Spleen (tissue), 11 donors: ENCODE results near the gene SERPINA10. TPM values are rescaled to one million over a fixed set of nuclear protein-coding genes. Genes with fewer than 3 reads are reported as not detected.

ENCODE experiments used
- DNase-seq: peaks from one replicate; pipeline ENCODE4 v3.0.0-alpha.2; 2020
- H3K27ac ChIP-seq, 8 donors: fragments of 200-600 bp; sonication (generic) in 7 of 8; 1 replicate in 4 of 8; 2 replicates in 4 of 8; pipeline versions ENCODE4 v1.5.0 to v1.8.0; 2016 to 2021; ENCODE audit warnings: inconsistent platforms in 4 of 8, mild to moderate bottlenecking in 4 of 8, moderate library complexity in 1 of 8
- H3K27me3 ChIP-seq, 7 donors: fragments of 200-600 bp; sonication (generic) in 6 of 7; replicated peaks in 1 of 7; 1 replicate in 4 of 7; 2 replicates in 3 of 7; pipeline versions ENCODE4 v1.5.0 to v1.8.0; 2016 to 2021; ENCODE audit warnings: inconsistent platforms in 3 of 7, mild to moderate bottlenecking in 1 of 7
- H3K36me3 ChIP-seq, 6 donors: fragments of 200-600 bp; sonication (generic) in 5 of 6; 1 replicate in 4 of 6; 2 replicates in 2 of 6; pipeline versions ENCODE4 v1.5.0 to v1.8.0; 2016 to 2021; ENCODE audit warnings: inconsistent platforms in 2 of 6
- H3K4me1 ChIP-seq, 6 donors: fragments of 200-600 bp; sonication (generic) in 5 of 6; 1 replicate in 3 of 6; 2 replicates in 3 of 6; pipeline versions ENCODE4 v1.5.0 to v1.8.0; 2016 to 2021; ENCODE audit warnings: inconsistent platforms in 3 of 6
- H3K4me3 ChIP-seq, 8 donors: fragments of 200-600 bp; sonication (generic) in 7 of 8; 1 replicate in 4 of 8; 2 replicates in 4 of 8; pipeline versions ENCODE4 v1.5.0 to v1.8.0; 2016 to 2021; ENCODE audit warnings: inconsistent platforms in 4 of 8, mild to moderate bottlenecking in 4 of 8, moderate library complexity in 2 of 8
- H3K9me3 ChIP-seq, 8 donors: fragments of 200-600 bp; sonication (generic) in 7 of 8; 1 replicate in 4 of 8; 2 replicates in 4 of 8; pipeline versions ENCODE4 v1.5.0 to v1.8.0; 2016 to 2021; ENCODE audit warnings: inconsistent platforms in 4 of 8
- POLR2A ChIP-seq, 3 donors: fragments of 450-650 bp; IDR thresholded peaks; one replicate each; pipeline ENCODE4 v1.5.1; 2017; ENCODE audit warnings: antibody characterized with exemption in 3 of 3, mild to moderate bottlenecking in 1 of 3
- POLR2AphosphoS5 ChIP-seq, 3 donors: sonication (generic); formaldehyde crosslinking; IDR thresholded peaks; one replicate each; pipeline ENCODE4 v1.5.1; 2017; ENCODE audit warnings: antibody characterized with exemption in 3 of 3
- WGBS, 5 donors: extraction: QIAGEN DNeasy Blood & Tissue Kit in 3 of 5; methylation state at CpG; one replicate each; pipeline versions ENCODE4 v1.1.5 to v1.1.7; 2013 to 2018; 5-methylcytosine and 5-hydroxymethylcytosine counted together
- intact Hi-C: fragments of 100-400 bp; cut with DNase I; formaldehyde crosslinking; loops from one replicate; pipeline ENCODE4 v1.15.0; 2023; ENCODE audit warnings: low total_unique reads
- polyA plus RNA-seq, 3 donors: library from polyadenylated mRNA; stranded (reverse); fragments of 200-250 nt; gene quantifications; one replicate each; pipeline ENCODE4 v1.2.1, GENCODE V29; 2013
- total RNA-seq, 7 donors: library from RNA; depleted of rRNA in 3 of 7; stranded (reverse); fragments of >200 nt in 3 of 7; fragmentation: NEBNext Ultra II Directional in 4 of 7; extraction: Animal tissue kit (Norgen Biotek cat#: 25700) in 4 of 7; gene quantifications; one replicate each; pipeline versions ENCODE4 v1.1.0 to v1.2.1, GENCODE V29; 2016 to 2021
- TF ChIP-seq, protein P1 (sequence below), 11 experiments: fragments of 200-600 bp in 7 of 11; fragments of 450-650 bp in 4 of 11; sonication (generic) in 4 of 11; IDR thresholded peaks in 8 of 11; conservative IDR thresholded peaks in 3 of 11; 1 replicate in 7 of 11; 2 replicates in 4 of 11; pipeline versions ENCODE4 v1.4.0 to v1.8.0; 2016 to 2021; ENCODE audit warnings: antibody characterized with exemption in 11 of 11, inconsistent platforms in 4 of 11, mild to moderate bottlenecking in 1 of 11
- donor health status: healthy with polysubstance abuse.
- donor health status: DM: no; HTN: no; CAD: no; lungs with moderate emphysema.
- donor health status: DM: no; HTN: no; CAD: no.
- donor health status: Bipolar disorder and iron deficiency.
- donor health status: healthy.
- donor health status: DM: no; HTN: no; CAD: no.
- donor health status: DM: yes; HTN: yes; CAD: no.

The SERPINA10 gene
- total and polyA plus RNA-seq, 10 donors, result not detected

DNA sequence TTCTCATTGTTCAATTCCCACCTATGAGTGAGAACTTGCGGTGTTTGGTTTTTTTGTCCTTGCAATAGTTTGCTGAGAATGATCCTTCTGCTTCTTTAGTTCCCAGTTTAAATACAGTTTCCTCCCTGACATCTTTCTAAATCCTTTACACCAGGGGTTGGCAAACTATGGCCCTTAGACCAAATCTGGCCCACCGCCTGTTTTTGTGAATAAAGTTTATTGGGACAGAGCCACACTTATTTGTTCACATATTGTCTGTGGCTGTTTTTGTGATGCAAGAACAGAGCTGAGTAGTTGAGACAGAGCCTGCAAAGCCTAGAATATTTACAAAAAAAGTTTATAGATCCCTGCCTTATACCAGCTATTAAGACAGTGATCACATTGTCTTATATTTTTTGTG lies 53.7 kb downstream of the SERPINA10 start:
- WGBS, 5 donors, result 87 to 97% (median 93%) methylated on average over 2 of the region's 2 CpGs
- intact Hi-C loops, result no loop called here
- Histone ChIP-seq H3K27me3 (no peaks in the 10 kb centered on the region), H3K9me3 (no peaks in the 10 kb centered on the region), H3K4me3 (no peak overlapping the region), H3K27ac (no peak overlapping the region), H3K4me1 (no peaks in the 10 kb centered on the region), H3K36me3 (no peaks in the 10 kb centered on the region)
- no peak for DNase-seq
- TF ChIP-seq, protein P1, sequence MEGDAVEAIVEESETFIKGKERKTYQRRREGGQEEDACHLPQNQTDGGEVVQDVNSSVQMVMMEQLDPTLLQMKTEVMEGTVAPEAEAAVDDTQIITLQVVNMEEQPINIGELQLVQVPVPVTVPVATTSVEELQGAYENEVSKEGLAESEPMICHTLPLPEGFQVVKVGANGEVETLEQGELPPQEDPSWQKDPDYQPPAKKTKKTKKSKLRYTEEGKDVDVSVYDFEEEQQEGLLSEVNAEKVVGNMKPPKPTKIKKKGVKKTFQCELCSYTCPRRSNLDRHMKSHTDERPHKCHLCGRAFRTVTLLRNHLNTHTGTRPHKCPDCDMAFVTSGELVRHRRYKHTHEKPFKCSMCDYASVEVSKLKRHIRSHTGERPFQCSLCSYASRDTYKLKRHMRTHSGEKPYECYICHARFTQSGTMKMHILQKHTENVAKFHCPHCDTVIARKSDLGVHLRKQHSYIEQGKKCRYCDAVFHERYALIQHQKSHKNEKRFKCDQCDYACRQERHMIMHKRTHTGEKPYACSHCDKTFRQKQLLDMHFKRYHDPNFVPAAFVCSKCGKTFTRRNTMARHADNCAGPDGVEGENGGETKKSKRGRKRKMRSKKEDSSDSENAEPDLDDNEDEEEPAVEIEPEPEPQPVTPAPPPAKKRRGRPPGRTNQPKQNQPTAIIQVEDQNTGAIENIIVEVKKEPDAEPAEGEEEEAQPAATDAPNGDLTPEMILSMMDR (IDR thresholded peaks at IDR 0.05 in 8 of 11, conservative IDR thresholded peaks at IDR 0.05 in 3 of 11), result no peak
- TF ChIP-seq POLR2AphosphoS5 (IDR thresholded peaks at IDR 0.05) (no peak), POLR2A (IDR thresholded peaks at IDR 0.05) (no peak)

DNA sequence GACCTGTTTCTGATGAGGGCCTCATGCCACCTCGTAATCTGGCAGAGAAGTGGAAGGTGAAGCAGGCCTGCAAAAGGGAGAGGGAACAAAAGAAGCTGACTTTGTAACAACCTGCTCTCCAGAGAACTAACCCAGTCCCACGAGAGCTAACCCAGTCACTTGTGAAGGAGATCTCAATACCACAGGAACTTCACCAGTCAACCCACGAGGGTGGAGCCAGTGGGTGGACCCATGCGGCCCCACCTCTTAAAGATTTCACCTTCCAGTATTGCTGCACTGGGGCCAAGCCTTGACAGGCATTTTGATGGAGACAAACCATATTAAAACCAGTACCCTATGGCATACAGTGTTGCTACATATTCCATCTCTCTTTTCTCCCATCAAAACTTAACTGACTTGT lies 55.1 kb downstream of the SERPINA10 start:
- no peaks in the 10 kb centered on the region for H3K27me3 ChIP-seq
- DNase-seq, result no peak
- no peaks in the 10 kb centered on the region for H3K9me3 ChIP-seq
- no peak overlapping the region for H3K27ac ChIP-seq
- TF ChIP-seq, protein P1 (IDR thresholded peaks at IDR 0.05 in 8 of 11, conservative IDR thresholded peaks at IDR 0.05 in 3 of 11), result no peak
- TF ChIP-seq POLR2AphosphoS5 (IDR thresholded peaks at IDR 0.05), result no peak
- no peak for TF ChIP-seq POLR2A (IDR thresholded peaks at IDR 0.05)
- no peaks in the 10 kb centered on the region for H3K36me3 ChIP-seq
- no peak overlapping the region for H3K4me3 ChIP-seq
- intact Hi-C loops, result no loop called here
- no peaks in the 10 kb centered on the region for H3K4me1 ChIP-seq
- 56 to 65% (median 59%) methylated on average over 4 of the region's 4 CpGs for WGBS, 5 donors

DNA sequence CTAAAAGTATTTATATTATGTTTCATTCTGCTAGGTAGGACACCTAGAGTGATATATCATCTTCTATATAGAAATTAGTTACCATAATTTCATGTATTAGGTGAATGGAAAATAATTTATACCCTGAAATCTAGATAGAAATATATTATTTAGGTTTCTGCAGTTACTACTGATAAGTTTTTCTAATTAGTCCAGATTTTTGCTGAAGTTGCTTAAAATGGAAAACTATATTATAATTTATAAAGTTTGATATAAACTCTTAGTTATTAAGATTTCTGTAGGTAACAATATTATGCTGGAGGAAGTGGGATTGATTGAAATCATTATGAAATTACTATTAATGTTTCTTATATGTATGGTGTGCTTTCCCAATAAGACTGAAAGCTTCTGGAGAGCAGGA lies 56.0 kb downstream of the SERPINA10 start:
- H3K36me3 ChIP-seq, result no peaks in the 10 kb centered on the region
- DNase-seq, result no peak
- no peaks in the 10 kb centered on the region for H3K4me1 ChIP-seq
- H3K4me3 ChIP-seq, result no peak overlapping the region
- H3K9me3 ChIP-seq, result no peaks in the 10 kb centered on the region
- H3K27ac ChIP-seq, result no peak overlapping the region
- intact Hi-C loops, result no loop called here
- TF ChIP-seq POLR2AphosphoS5 (IDR thresholded peaks at IDR 0.05), result no peak
- TF ChIP-seq POLR2A (IDR thresholded peaks at IDR 0.05), result no peak
- TF ChIP-seq, protein P1 (IDR thresholded peaks at IDR 0.05 in 8 of 11, conservative IDR thresholded peaks at IDR 0.05 in 3 of 11), result no peak
- H3K27me3 ChIP-seq, result no peaks in the 10 kb centered on the region

Other genes with a start within 250 kb of the SERPINA10 start
- 100 to 1,000 TPM; 168 to 251 (median 209) TPM for gene DDX24, start 212.1 kb downstream of the SERPINA10 start, total RNA-seq
- 100 to 1,000 TPM in 1 of 3 donors, 10 to 100 TPM in 2; 70.8 to 103 (median 91.8) TPM for gene DDX24, start 212.1 kb downstream of the SERPINA10 start, polyA plus RNA-seq
- 10 to 100 TPM in 6 of 7 donors, 1 to 10 TPM in 1; 4.4 to 16.1 (median 11.4) TPM for gene IFI27L1, start 212.0 kb downstream of the SERPINA10 start, total RNA-seq
- gene IFI27L1, start 212.0 kb downstream of the SERPINA10 start, polyA plus RNA-seq, result 10 to 100 TPM in 2 of 3 donors, 1 to 10 TPM in 1; 7.5 to 18.8 (median 13.9) TPM
- 100 to 1,000 TPM; 304 to 893 (median 750) TPM for gene IFI27, start 182.5 kb downstream of the SERPINA10 start, total RNA-seq
- 1,000 to 10,000 TPM in 1 of 3 donors, 100 to 1,000 TPM in 2; 371 to 1,170 (median 689) TPM for gene IFI27, start 182.5 kb downstream of the SERPINA10 start, polyA plus RNA-seq
- gene IFI27L2, start 163.7 kb downstream of the SERPINA10 start, total RNA-seq, result 10 to 100 TPM; 40.6 to 93.1 (median 49.9) TPM
- gene IFI27L2, start 163.7 kb downstream of the SERPINA10 start, polyA plus RNA-seq, result 100 to 1,000 TPM; 118 to 137 (median 124) TPM
- gene PPP4R4, start 118.9 kb downstream of the SERPINA10 start, total RNA-seq, result under 1 TPM in 4 of 7 donors, not detected in 3; 0.09 to 0.94 (median 0.32) TPM
- gene PPP4R4, start 118.9 kb downstream of the SERPINA10 start, polyA plus RNA-seq, result under 1 TPM; 0.05 to 0.26 (median 0.06) TPM
- gene SERPINA6, start 30.1 kb upstream of the SERPINA10 start, total RNA-seq, result not detected
- not detected for gene SERPINA6, start 30.1 kb upstream of the SERPINA10 start, polyA plus RNA-seq
- not detected for gene SERPINA2, start 73.4 kb upstream of the SERPINA10 start, total RNA-seq
- not detected for gene SERPINA2, start 73.4 kb upstream of the SERPINA10 start, polyA plus RNA-seq
- 100 to 1,000 TPM; 167 to 701 (median 241) TPM for gene SERPINA1, start 95.3 kb upstream of the SERPINA10 start, total RNA-seq
- 10 to 100 TPM; 28.4 to 60.7 (median 43.8) TPM for gene SERPINA1, start 95.3 kb upstream of the SERPINA10 start, polyA plus RNA-seq
- gene SERPINA11, start 159.5 kb upstream of the SERPINA10 start, total RNA-seq, result not detected
- not detected for gene SERPINA11, start 159.5 kb upstream of the SERPINA10 start, polyA plus RNA-seq
- gene SERPINA9, start 182.9 kb upstream of the SERPINA10 start, total RNA-seq, result not detected
- gene SERPINA9, start 182.9 kb upstream of the SERPINA10 start, polyA plus RNA-seq, result 1 to 10 TPM in 1 of 3 donors, under 1 TPM in 2; 0.10 to 8.9 (median 0.65) TPM
- gene SERPINA12, start 216.2 kb upstream of the SERPINA10 start, total RNA-seq, result not detected
- not detected for gene SERPINA12, start 216.2 kb upstream of the SERPINA10 start, polyA plus RNA-seq